ENCODE results near the gene RFX1.

DNA sequence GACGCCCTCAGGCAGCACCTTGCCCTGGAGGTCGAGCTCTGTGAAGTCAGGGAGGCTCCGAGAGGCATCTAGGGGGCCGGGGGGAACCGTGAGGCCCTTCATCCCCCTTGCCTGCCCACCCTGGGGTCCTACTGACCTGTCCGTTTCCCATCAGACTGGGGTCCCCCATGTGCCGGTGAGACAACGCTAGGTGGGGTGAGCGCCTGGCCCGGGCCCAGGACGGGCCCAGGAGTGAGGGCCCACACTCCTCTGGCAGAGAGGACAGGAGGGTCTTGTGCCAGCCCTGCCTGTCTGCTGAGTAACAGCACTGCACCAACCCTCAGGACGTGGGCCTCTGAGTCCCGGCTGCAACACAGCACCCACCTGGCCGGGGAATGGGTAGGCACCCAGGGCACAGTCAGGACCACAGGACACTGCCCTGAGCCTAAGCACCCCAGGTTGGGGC lies 39.4 kb downstream of the RFX1 start:
- TF ChIP-seq EZH2 (IDR thresholded peaks at IDR 0.05) (no peak), POLR2AphosphoS5 (IDR thresholded peaks at IDR 0.05; ENCODE audit: borderline replicate concordance, low read depth, low read length) (no peak), FOXP2 (optimal IDR thresholded peaks at IDR 0.05; ENCODE audit: control extremely low read depth, extremely low read length, insufficient read depth) (no peak)
